ENCODE measurements around the gene PEPD.

DNA sequence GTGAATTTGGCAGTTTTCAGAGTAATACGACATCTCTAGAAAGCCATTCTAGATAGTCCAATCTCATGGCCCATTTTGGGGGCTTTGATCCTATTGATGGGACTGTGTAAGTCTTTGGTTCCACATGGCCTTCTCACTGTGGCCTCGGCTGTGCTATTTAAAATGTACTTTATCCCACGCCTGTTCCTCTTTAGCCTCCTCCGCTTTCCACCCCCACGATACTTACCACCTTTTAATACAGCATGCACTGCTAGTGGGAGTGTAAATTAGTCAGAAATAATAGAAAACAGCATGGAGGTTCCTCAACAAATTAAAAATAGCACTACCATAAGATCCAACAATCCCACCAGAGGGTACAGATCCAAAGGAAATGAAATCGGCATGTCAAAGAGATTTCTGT, 176.4 kb downstream of the PEPD start:
- no peak for TF ChIP-seq CTCF (IDR thresholded peaks at IDR 0.05)
- TF ChIP-seq EP300 (IDR thresholded peaks at IDR 0.05) = no peak

All from tibial nerve (tissue), 4 donors.